Mucosa of stomach (tissue), 1 donor: ENCODE measurements around the gene LCN10.

ENCODE experiments used
- H3K27me3 ChIP-seq: one replicate; pipeline ENCODE4 v1.7.0; 2013; ENCODE audit warnings: mild to moderate bottlenecking, low read length; ENCODE audit not compliant: control insufficient read depth, insufficient read depth
- H3K36me3 ChIP-seq: one replicate; pipeline ENCODE4 v1.7.0; 2013; ENCODE audit warnings: low read length; ENCODE audit not compliant: control insufficient read depth, insufficient read depth
- H3K4me1 ChIP-seq: one replicate; pipeline ENCODE4 v1.7.0; 2013; ENCODE audit warnings: mild to moderate bottlenecking, low read length; ENCODE audit not compliant: control insufficient read depth, insufficient read depth
- H3K4me3 ChIP-seq: one replicate; pipeline ENCODE4 v1.7.0; 2013; ENCODE audit warnings: low read length
- H3K9ac ChIP-seq: one replicate; pipeline ENCODE4 v1.7.0; 2013; ENCODE audit warnings: mild to moderate bottlenecking, low read length, moderate library complexity
- H3K9me3 ChIP-seq: one replicate; pipeline ENCODE4 v1.7.0; 2013; ENCODE audit warnings: mild to moderate bottlenecking, low read length, moderate library complexity; ENCODE audit not compliant: control insufficient read depth
- donor health status: Pancreatic carcinoma.

LCN10 gene

GRCh38 chr9:136726631-136727191 is 16.0 kb downstream of the LCN10 start:
- Histone ChIP-seq H3K9ac (peak overlapping the region; percentile 89), H3K36me3 (peaks cover 25% of the 10 kb centered on the region), H3K9me3 (no peaks in the 10 kb centered on the region), H3K27me3 (no peaks in the 10 kb centered on the region), H3K4me3 (peak overlapping the region; percentile 98), H3K4me1 (peaks cover 28% of the 10 kb centered on the region)

GRCh38 chr9:136726118-136726517 is 16.6 kb downstream of the LCN10 start:
- H3K36me3 ChIP-seq, result peaks cover 25% of the 10 kb centered on the region
- H3K4me3 ChIP-seq, result peak overlapping the region; percentile 98
- H3K9ac ChIP-seq, result peak overlapping the region; percentile 89
- no peaks in the 10 kb centered on the region for H3K27me3 ChIP-seq
- H3K4me1 ChIP-seq, result peaks cover 31% of the 10 kb centered on the region
- no peaks in the 10 kb centered on the region for H3K9me3 ChIP-seq

GRCh38 chr9:136725612-136726011 is 17.1 kb downstream of the LCN10 start:
- Histone ChIP-seq H3K4me3 (no peak overlapping the region), H3K4me1 (peaks cover 35% of the 10 kb centered on the region), H3K27me3 (no peaks in the 10 kb centered on the region), H3K36me3 (peaks cover 25% of the 10 kb centered on the region), H3K9me3 (no peaks in the 10 kb centered on the region), H3K9ac (peak overlapping the region; percentile 89)

GRCh38 chr9:136724772-136725171 is 18.0 kb downstream of the LCN10 start:
- H3K9me3 ChIP-seq, result no peaks in the 10 kb centered on the region
- no peaks in the 10 kb centered on the region for H3K27me3 ChIP-seq
- H3K36me3 ChIP-seq, result peaks cover 25% of the 10 kb centered on the region
- H3K4me3 ChIP-seq, result no peak overlapping the region
- no peak overlapping the region for H3K9ac ChIP-seq
- H3K4me1 ChIP-seq, result peaks cover 43% of the 10 kb centered on the region

- H3K36me3 ChIP-seq, result peaks cover 25% of the 10 kb centered on the region
- H3K4me1 ChIP-seq, result peaks cover 45% of the 10 kb centered on the region
- H3K9me3 ChIP-seq, result no peaks in the 10 kb centered on the region
- no peak overlapping the region for H3K4me3 ChIP-seq
- H3K27me3 ChIP-seq, result no peaks in the 10 kb centered on the region
- H3K9ac ChIP-seq, result no peak overlapping the region
Observed at GRCh38 chr9:136723989-136724388, 18.8 kb downstream of the LCN10 start.

GRCh38 chr9:136723362-136723976 is 19.3 kb downstream of the LCN10 start:
- Histone ChIP-seq H3K4me3 (no peak overlapping the region), H3K9me3 (no peaks in the 10 kb centered on the region), H3K27me3 (no peaks in the 10 kb centered on the region), H3K9ac (no peak overlapping the region), H3K36me3 (peaks cover 25% of the 10 kb centered on the region), H3K4me1 (peaks cover 43% of the 10 kb centered on the region)

GRCh38 chr9:136722969-136723356 is 19.8 kb downstream of the LCN10 start:
- Histone ChIP-seq H3K9ac (no peak overlapping the region), H3K9me3 (no peaks in the 10 kb centered on the region), H3K4me3 (no peak overlapping the region), H3K4me1 (peaks cover 43% of the 10 kb centered on the region), H3K36me3 (peaks cover 25% of the 10 kb centered on the region), H3K27me3 (no peaks in the 10 kb centered on the region)

GRCh38 chr9:136722093-136722968 is 20.4 kb downstream of the LCN10 start:
- H3K4me3 ChIP-seq, result no peak overlapping the region
- H3K36me3 ChIP-seq, result peaks cover 25% of the 10 kb centered on the region
- no peaks in the 10 kb centered on the region for H3K9me3 ChIP-seq
- peaks cover 42% of the 10 kb centered on the region for H3K4me1 ChIP-seq
- H3K27me3 ChIP-seq, result no peaks in the 10 kb centered on the region
- no peak overlapping the region for H3K9ac ChIP-seq

- Histone ChIP-seq H3K9me3 (no peaks in the 10 kb centered on the region), H3K4me1 (peaks cover 34% of the 10 kb centered on the region), H3K9ac (no peak overlapping the region), H3K36me3 (peaks cover 25% of the 10 kb centered on the region), H3K4me3 (no peak overlapping the region), H3K27me3 (no peaks in the 10 kb centered on the region)
Observed at GRCh38 chr9:136721339-136722092, 21.2 kb downstream of the LCN10 start.

GRCh38 chr9:136720898-136721338 is 21.8 kb downstream of the LCN10 start:
- Histone ChIP-seq H3K36me3 (peaks cover 20% of the 10 kb centered on the region), H3K27me3 (peaks cover 2% of the 10 kb centered on the region), H3K4me1 (peaks cover 28% of the 10 kb centered on the region), H3K4me3 (no peak overlapping the region), H3K9ac (no peak overlapping the region), H3K9me3 (no peaks in the 10 kb centered on the region)

- H3K36me3 ChIP-seq, result peaks cover 14% of the 10 kb centered on the region
- H3K4me1 ChIP-seq, result peaks cover 22% of the 10 kb centered on the region
- peaks cover 5% of the 10 kb centered on the region for H3K27me3 ChIP-seq
- no peak overlapping the region for H3K4me3 ChIP-seq
- no peaks in the 10 kb centered on the region for H3K9me3 ChIP-seq
- no peak overlapping the region for H3K9ac ChIP-seq
Observed at GRCh38 chr9:136720251-136720897, 22.4 kb downstream of the LCN10 start.
